ENCODE measurements around the gene FAF1. TPM values are rescaled to one million over a fixed set of nuclear protein-coding genes. Genes with fewer than 3 reads are reported as not detected.

The FAF1 gene
- total RNA-seq, 3 donors from 2014 or later, result 59.8 to 64.2 (median 60.1) TPM

GRCh38 chr1:50658459-50659076 lies 301.5 kb downstream of the FAF1 start:
- H3K9me3 Mint-ChIP-seq, result no peaks in the 10 kb centered on the region
- DNase-seq, result no peak
- no peak overlapping the region for H3K4me3 Mint-ChIP-seq
- H3K36me3 Mint-ChIP-seq (ENCODE audit: insufficient read depth), result peaks cover 4% of the 10 kb centered on the region
- H3K27me3 Mint-ChIP-seq (ENCODE audit: low read depth), result no peaks in the 10 kb centered on the region
- H3K4me1 Mint-ChIP-seq (ENCODE audit: low read depth), result peaks cover 2% of the 10 kb centered on the region
- ATAC-seq, result no peak

GRCh38 chr1:50656931-50657330 lies 303.1 kb downstream of the FAF1 start:
- H3K36me3 Mint-ChIP-seq (ENCODE audit: insufficient read depth), result peaks cover 4% of the 10 kb centered on the region
- DNase-seq, result no peak
- H3K4me1 Mint-ChIP-seq (ENCODE audit: low read depth), result peaks cover 2% of the 10 kb centered on the region
- no peaks in the 10 kb centered on the region for H3K27me3 Mint-ChIP-seq (ENCODE audit: low read depth)
- H3K4me3 Mint-ChIP-seq, result no peak overlapping the region
- ATAC-seq, result no peak
- H3K9me3 Mint-ChIP-seq, result no peaks in the 10 kb centered on the region

- Mint-ChIP-seq H3K36me3 (ENCODE audit: insufficient read depth) (peaks cover 7% of the 10 kb centered on the region), H3K4me3 (no peak overlapping the region), H3K27me3 (ENCODE audit: low read depth) (no peaks in the 10 kb centered on the region), H3K4me1 (ENCODE audit: low read depth) (no peaks in the 10 kb centered on the region), H3K9me3 (no peaks in the 10 kb centered on the region)
- no peak for DNase-seq
- no peak for ATAC-seq
These were observed 308.4 kb downstream of the FAF1 start for GRCh38 chr1:50651476-50652263.

- ATAC-seq (no peak), DNase-seq (no peak)
- Mint-ChIP-seq H3K36me3 (ENCODE audit: insufficient read depth) (peaks cover 15% of the 10 kb centered on the region), H3K9me3 (no peaks in the 10 kb centered on the region), H3K4me1 (ENCODE audit: low read depth) (no peaks in the 10 kb centered on the region), H3K27me3 (ENCODE audit: low read depth) (no peaks in the 10 kb centered on the region), H3K4me3 (no peak overlapping the region)
These were observed 313.5 kb downstream of the FAF1 start for GRCh38 chr1:50646526-50646925.

- DNase-seq, result no peak
- Mint-ChIP-seq H3K4me3 (no peak overlapping the region), H3K36me3 (ENCODE audit: insufficient read depth) (peaks cover 17% of the 10 kb centered on the region), H3K9me3 (no peaks in the 10 kb centered on the region), H3K4me1 (ENCODE audit: low read depth) (no peaks in the 10 kb centered on the region), H3K27me3 (ENCODE audit: low read depth) (no peaks in the 10 kb centered on the region)
- ATAC-seq, result no peak
These were observed 314.9 kb downstream of the FAF1 start for GRCh38 chr1:50645139-50645538.

GRCh38 chr1:50644447-50645105 lies 315.5 kb downstream of the FAF1 start:
- no peak for ATAC-seq
- Mint-ChIP-seq H3K4me3 (no peak overlapping the region), H3K36me3 (ENCODE audit: insufficient read depth) (peaks cover 17% of the 10 kb centered on the region), H3K9me3 (no peaks in the 10 kb centered on the region), H3K27me3 (ENCODE audit: low read depth) (no peaks in the 10 kb centered on the region), H3K4me1 (ENCODE audit: low read depth) (no peaks in the 10 kb centered on the region)
- DNase-seq, result no peak

- no peak overlapping the region for H3K4me3 Mint-ChIP-seq
- no peaks in the 10 kb centered on the region for H3K9me3 Mint-ChIP-seq
- H3K4me1 Mint-ChIP-seq (ENCODE audit: low read depth), result peaks cover 1% of the 10 kb centered on the region
- DNase-seq (no peak), ATAC-seq (no peak)
- no peaks in the 10 kb centered on the region for H3K27me3 Mint-ChIP-seq (ENCODE audit: low read depth)
- H3K36me3 Mint-ChIP-seq (ENCODE audit: insufficient read depth), result peaks cover 4% of the 10 kb centered on the region
These were observed 322.6 kb downstream of the FAF1 start for GRCh38 chr1:50637460-50637859.

GRCh38 chr1:50634251-50634650 lies 325.8 kb downstream of the FAF1 start:
- no peak for DNase-seq
- Mint-ChIP-seq H3K4me3 (no peak overlapping the region), H3K4me1 (ENCODE audit: low read depth) (peaks cover 2% of the 10 kb centered on the region), H3K9me3 (no peaks in the 10 kb centered on the region), H3K36me3 (ENCODE audit: insufficient read depth) (peaks cover under 1% of the 10 kb centered on the region), H3K27me3 (ENCODE audit: low read depth) (no peaks in the 10 kb centered on the region)
- no peak for ATAC-seq

GRCh38 chr1:50633465-50633864 lies 326.6 kb downstream of the FAF1 start:
- Mint-ChIP-seq H3K36me3 (ENCODE audit: insufficient read depth) (no peaks in the 10 kb centered on the region), H3K9me3 (no peaks in the 10 kb centered on the region), H3K4me1 (ENCODE audit: low read depth) (peaks cover 2% of the 10 kb centered on the region), H3K4me3 (no peak overlapping the region), H3K27me3 (ENCODE audit: low read depth) (no peaks in the 10 kb centered on the region)
- DNase-seq (no peak), ATAC-seq (no peak)

GRCh38 chr1:50631161-50631560 lies 328.9 kb downstream of the FAF1 start:
- DNase-seq, result no peak
- no peaks in the 10 kb centered on the region for H3K9me3 Mint-ChIP-seq
- no peak overlapping the region for H3K4me3 Mint-ChIP-seq
- no peaks in the 10 kb centered on the region for H3K27me3 Mint-ChIP-seq (ENCODE audit: low read depth)
- no peaks in the 10 kb centered on the region for H3K36me3 Mint-ChIP-seq (ENCODE audit: insufficient read depth)
- no peak for ATAC-seq
- H3K4me1 Mint-ChIP-seq (ENCODE audit: low read depth), result peaks cover 2% of the 10 kb centered on the region

- DNase-seq (no peak), ATAC-seq (no peak)
- no peaks in the 10 kb centered on the region for H3K4me1 Mint-ChIP-seq (ENCODE audit: low read depth)
- peaks cover 11% of the 10 kb centered on the region for H3K36me3 Mint-ChIP-seq (ENCODE audit: insufficient read depth)
- H3K27me3 Mint-ChIP-seq (ENCODE audit: low read depth), result no peaks in the 10 kb centered on the region
- H3K9me3 Mint-ChIP-seq, result peaks cover 3% of the 10 kb centered on the region
- no peak overlapping the region for H3K4me3 Mint-ChIP-seq
These were observed 337.8 kb downstream of the FAF1 start for GRCh38 chr1:50622259-50622658.

GRCh38 chr1:50620680-50621329 lies 339.3 kb downstream of the FAF1 start:
- ATAC-seq, result no peak
- peaks cover 3% of the 10 kb centered on the region for H3K9me3 Mint-ChIP-seq

GRCh38 chr1:50615036-50615750 lies 344.9 kb downstream of the FAF1 start:
- DNase-seq (no peak), ATAC-seq (no peak)
- H3K27me3 Mint-ChIP-seq (ENCODE audit: low read depth), result no peaks in the 10 kb centered on the region
- H3K9me3 Mint-ChIP-seq, result peaks cover under 1% of the 10 kb centered on the region
- no peak overlapping the region for H3K4me3 Mint-ChIP-seq
- H3K4me1 Mint-ChIP-seq (ENCODE audit: low read depth), result peaks cover 3% of the 10 kb centered on the region
- peaks cover 5% of the 10 kb centered on the region for H3K36me3 Mint-ChIP-seq (ENCODE audit: insufficient read depth)

More at GRCh38 chr1:50620680-50621329, 339.3 kb downstream of the FAF1 start:
- DNase-seq, result no peak
- no peaks in the 10 kb centered on the region for H3K4me1 Mint-ChIP-seq (ENCODE audit: low read depth)
- no peak overlapping the region for H3K4me3 Mint-ChIP-seq
- peaks cover 13% of the 10 kb centered on the region for H3K36me3 Mint-ChIP-seq (ENCODE audit: insufficient read depth)
- H3K27me3 Mint-ChIP-seq (ENCODE audit: low read depth), result no peaks in the 10 kb centered on the region

- peaks cover 3% of the 10 kb centered on the region for H3K4me1 Mint-ChIP-seq (ENCODE audit: low read depth)
- no peaks in the 10 kb centered on the region for H3K27me3 Mint-ChIP-seq (ENCODE audit: low read depth)
- H3K4me3 Mint-ChIP-seq, result no peak overlapping the region
- no peak for DNase-seq
- ATAC-seq, result no peak
- H3K36me3 Mint-ChIP-seq (ENCODE audit: insufficient read depth), result peaks cover 6% of the 10 kb centered on the region
- H3K9me3 Mint-ChIP-seq, result no peaks in the 10 kb centered on the region
These were observed 348.4 kb downstream of the FAF1 start for GRCh38 chr1:50611675-50612074.
